Common myeloid progenitor, CD34-positive (primary cell): Measurements from ENCODE around the gene TAS2R43.
"Not testable (repeated sequence)": the region's sequence is repeated elsewhere in the genome, so short reads cannot be mapped to it uniquely, and the experiment has no call there.

Experiments
- CTCF ChIA-PET: fragments of 350-600 bp; sonication (Branson Sonifier 250); formaldehyde crosslinking; loops from one replicate; lab custom pipeline; 2021; ENCODE audit warnings: antibody characterized with exemption; lab: Charles Lee
- POLR2A ChIA-PET: fragments of 350-600 bp; sonication (Branson Sonifier 250); formaldehyde crosslinking; loops from one replicate; lab custom pipeline; 2021; ENCODE audit warnings: antibody characterized with exemption; lab: Charles Lee
- DNase-seq, 3 donors: peaks; one replicate each; pipeline versions ENCODE4 v3.0.0 to v3.0.0-alpha.2; 2013
- H3K27ac ChIP-seq, 2 experiments: 1 replicate in 1 of 2; 2 replicates in 1 of 2; pipeline ENCODE4 v1.7.0; 2013; ENCODE audit warnings: inconsistent platforms in 2 of 2, low read length in 2 of 2, mild to moderate bottlenecking in 2 of 2, low read depth in 1 of 2, moderate library complexity in 1 of 2; ENCODE audit not compliant: severe bottlenecking in 2 of 2, insufficient read depth in 1 of 2, poor library complexity in 1 of 2
- H3K27me3 ChIP-seq, 5 experiments: replicated peaks in 2 of 5; 1 replicate in 3 of 5; 2 replicates in 2 of 5; pipeline versions ENCODE4 v1.6.1 to v1.7.0; 2013; ENCODE audit warnings: low read length in 4 of 5, mild to moderate bottlenecking in 2 of 5, moderate library complexity in 2 of 5, inconsistent platforms in 1 of 5; ENCODE audit not compliant: insufficient read depth in 5 of 5, control insufficient read depth in 4 of 5
- H3K36me3 ChIP-seq, 4 experiments: 1 replicate in 2 of 4; 2 replicates in 2 of 4; pipeline versions ENCODE4 v1.6.1 to v1.7.0; 2013; ENCODE audit warnings: low read length in 3 of 4, control low read depth in 1 of 4, mild to moderate bottlenecking in 1 of 4; ENCODE audit not compliant: control insufficient read depth in 4 of 4, insufficient read depth in 4 of 4
- H3K4me1 ChIP-seq, 4 experiments: 1 replicate in 3 of 4; 2 replicates in 1 of 4; pipeline versions ENCODE4 v1.6.1 to v1.7.1; 2013; ENCODE audit warnings: low read length in 3 of 4, mild to moderate bottlenecking in 3 of 4, control low read depth in 1 of 4, inconsistent platforms in 1 of 4, moderate library complexity in 1 of 4; ENCODE audit not compliant: control insufficient read depth in 4 of 4, insufficient read depth in 4 of 4; ENCODE audit errors: control extremely low read depth in 1 of 4
- H3K4me3 ChIP-seq, 7 experiments: 1 replicate in 4 of 7; 2 replicates in 3 of 7; pipeline versions ENCODE4 v1.5.1 to v1.7.0; 2013; ENCODE audit warnings: mild to moderate bottlenecking in 7 of 7, low read length in 6 of 7, moderate library complexity in 6 of 7, inconsistent platforms in 2 of 7, low read depth in 2 of 7, control low read depth in 1 of 7; ENCODE audit not compliant: insufficient read depth in 4 of 7, control insufficient read depth in 1 of 7; ENCODE audit errors: extremely low read depth in 1 of 7
- H3K9me3 ChIP-seq, 5 experiments: 1 replicate in 4 of 5; 2 replicates in 1 of 5; pipeline versions ENCODE4 v1.6.1 to v1.7.1; 2013; ENCODE audit warnings: low read length in 4 of 5, mild to moderate bottlenecking in 2 of 5, inconsistent platforms in 1 of 5, low read depth in 1 of 5, moderate library complexity in 1 of 5; ENCODE audit not compliant: control insufficient read depth in 4 of 5, insufficient read depth in 2 of 5; ENCODE audit errors: control extremely low read depth in 1 of 5
- WGBS: methylation state at CpG from one replicate; pipeline ENCODE4 v1.1.5; 2013; ENCODE audit not compliant: insufficient coverage; 5-methylcytosine and 5-hydroxymethylcytosine counted together

TAS2R43 gene

GRCh38 chr12:11041366-11041765 is 50.7 kb downstream of the TAS2R43 start:
- CTCF ChIA-PET, DNase-seq, H3K4me1 ChIP-seq, POLR2A ChIA-PET, H3K27ac ChIP-seq, H3K4me3 ChIP-seq, H3K27me3 ChIP-seq: not testable (repeated sequence)
- H3K9me3 ChIP-seq: peaks cover 0 to 19% (median 0%) of the 10 kb centered on the region in 5 experiments
- peaks cover 3 to 54% (median 12%) of the 10 kb centered on the region in 4 experiments for H3K36me3 ChIP-seq
- 80% methylated on average over 1 of the region's 2 CpGs for WGBS
